A549 (cell line): ENCODE results near the gene TNRC6B.

Source experiments
- BHLHE40 ChIP-seq: IDR thresholded peaks from 2 replicates; pipeline ENCODE4 v1.6.1; 2012; ENCODE audit warnings: low read depth, low read length, inconsistent platforms
- CEBPB ChIP-seq, 2 experiments: fragments of >200 bp in 1 of 2; sonication (Bioruptor Twin) in 1 of 2; formaldehyde crosslinking in 1 of 2; IDR thresholded peaks; 2 replicates each; pipeline ENCODE4 v1.6.1; 2012 to 2016
- CTCF ChIP-seq: fragments of >200 bp; sonication (Bioruptor Twin); formaldehyde crosslinking; IDR thresholded peaks from 3 replicates; pipeline ENCODE4 v1.5.1; 2016
- EP300 ChIP-seq, 2 experiments: fragments of >200 bp; sonication (Bioruptor Twin); formaldehyde crosslinking; IDR thresholded peaks; 2 replicates in 1 of 2; 3 replicates in 1 of 2; pipeline ENCODE4 v1.6.1; 2016 to 2017
- JUN ChIP-seq, 2 experiments: fragments of >200 bp; sonication (Bioruptor Twin); formaldehyde crosslinking; IDR thresholded peaks; 2 replicates in 1 of 2; 3 replicates in 1 of 2; pipeline ENCODE4 v1.6.1; 2016 to 2017
- JUNB ChIP-seq: fragments of >200 bp; sonication (Bioruptor Twin); formaldehyde crosslinking; IDR thresholded peaks from 2 replicates; pipeline ENCODE4 v1.6.1; 2016
- KDM1A ChIP-seq: fragments of 200-600 bp; sonication (generic); IDR thresholded peaks from 2 replicates; pipeline ENCODE4 v1.6.1; 2016; ENCODE audit warnings: low read depth, mild to moderate bottlenecking
- MAFK ChIP-seq: fragments of 450-650 bp; IDR thresholded peaks from 2 replicates; pipeline ENCODE4 v1.6.1; 2014; ENCODE audit not compliant: partially characterized antibody
- MAZ ChIP-seq: fragments of 150-350 bp; IDR thresholded peaks from 2 replicates; pipeline ENCODE4 v1.6.1; 2014; ENCODE audit warnings: antibody characterized with exemption, low read depth, low read length, borderline replicate concordance
- POLR2A ChIP-seq: IDR thresholded peaks from 2 replicates; pipeline ENCODE4 v1.6.1; 2012; ENCODE audit warnings: mild to moderate bottlenecking, low read length
- RAD21 ChIP-seq, 2 experiments: fragments of >200 bp in 1 of 2; sonication (Bioruptor Twin) in 1 of 2; formaldehyde crosslinking in 1 of 2; IDR thresholded peaks in 1 of 2; conservative IDR thresholded peaks in 1 of 2; 2 replicates in 1 of 2; 3 replicates in 1 of 2; pipeline ENCODE4 v1.6.1; 2012 to 2018; ENCODE audit warnings: inconsistent platforms in 1 of 2
- REST ChIP-seq: fragments of 200-600 bp; sonication (generic); IDR thresholded peaks from 2 replicates; pipeline ENCODE4 v1.6.1; 2016; ENCODE audit warnings: antibody characterized with exemption, mild to moderate bottlenecking, moderate library complexity
- USF2 ChIP-seq: fragments of 450-650 bp; IDR thresholded peaks from 2 replicates; pipeline ENCODE4 v1.6.1; 2014; ENCODE audit warnings: antibody characterized with exemption
- TF ChIP-seq, protein P1 (sequence below): IDR thresholded peaks from 2 replicates; pipeline ENCODE4 v1.6.1; 2012; ENCODE audit warnings: low read depth, borderline replicate concordance

- TF ChIP-seq JUNB (no peak), CTCF (no peak), REST (no peak), POLR2A (no peak), USF2 (no peak), EP300 (IDR thresholded peaks at IDR 0.05) (no peak), JUN (IDR thresholded peaks at IDR 0.05) (no peak), MAZ (no peak), BHLHE40 (no peak), MAFK (no peak), RAD21 (conservative IDR thresholded peaks at IDR 0.05 in 1 of 2, IDR thresholded peaks at IDR 0.05 in 1 of 2) (no peak), CEBPB (IDR thresholded peaks at IDR 0.05) (no peak), KDM1A (no peak)
- TF ChIP-seq, protein P1, sequence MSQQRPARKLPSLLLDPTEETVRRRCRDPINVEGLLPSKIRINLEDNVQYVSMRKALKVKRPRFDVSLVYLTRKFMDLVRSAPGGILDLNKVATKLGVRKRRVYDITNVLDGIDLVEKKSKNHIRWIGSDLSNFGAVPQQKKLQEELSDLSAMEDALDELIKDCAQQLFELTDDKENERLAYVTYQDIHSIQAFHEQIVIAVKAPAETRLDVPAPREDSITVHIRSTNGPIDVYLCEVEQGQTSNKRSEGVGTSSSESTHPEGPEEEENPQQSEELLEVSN: no peak
Observed at GRCh38 chr22:40138866-40139265, 38.9 kb upstream of the TNRC6B start.
